ENCODE measurements around the gene ZNF367.

ZNF367 gene

DNA sequence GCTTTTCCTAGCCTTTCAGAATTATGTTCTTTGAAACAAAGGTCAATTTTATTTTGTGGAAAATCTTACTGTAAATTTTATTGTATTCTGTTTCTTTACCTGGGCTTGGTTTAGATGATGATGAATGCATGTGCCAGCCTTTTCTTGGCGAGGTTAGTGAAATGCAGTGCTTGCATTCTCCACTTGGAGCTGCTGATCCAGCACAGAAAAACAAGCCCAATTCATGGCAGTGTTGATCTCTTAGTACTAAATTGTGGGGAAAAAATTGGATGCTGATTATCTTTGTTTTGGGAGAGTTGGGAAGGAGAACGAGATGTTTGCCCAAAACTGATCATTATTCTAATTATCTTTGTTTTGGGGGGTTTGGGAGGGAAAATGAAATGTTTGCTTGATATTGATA, 35.5 kb upstream of the ZNF367 start:
- Histone ChIP-seq H3K4me1 (ENCODE audit: control insufficient read depth, insufficient read depth, low read length, poor library complexity, severe bottlenecking) (peaks cover 10% of the 10 kb centered on the region), H3K9me3 (ENCODE audit: control insufficient read depth, low read length) (no peaks in the 10 kb centered on the region), H3K27me3 (replicated peaks; ENCODE audit: control insufficient read depth, insufficient read depth, low read length, poor library complexity, severe bottlenecking) (no peaks in the 10 kb centered on the region), H3K27ac (ENCODE audit: insufficient read depth, low read length, poor library complexity, severe bottlenecking) (no peak overlapping the region), H3K36me3 (ENCODE audit: control insufficient read depth, insufficient read depth, low read length) (peaks cover 3% of the 10 kb centered on the region), H3K4me3 (ENCODE audit: insufficient read depth, low read depth, low read length, poor library complexity, severe bottlenecking) (no peak overlapping the region)
- no peak for DNase-seq

DNA sequence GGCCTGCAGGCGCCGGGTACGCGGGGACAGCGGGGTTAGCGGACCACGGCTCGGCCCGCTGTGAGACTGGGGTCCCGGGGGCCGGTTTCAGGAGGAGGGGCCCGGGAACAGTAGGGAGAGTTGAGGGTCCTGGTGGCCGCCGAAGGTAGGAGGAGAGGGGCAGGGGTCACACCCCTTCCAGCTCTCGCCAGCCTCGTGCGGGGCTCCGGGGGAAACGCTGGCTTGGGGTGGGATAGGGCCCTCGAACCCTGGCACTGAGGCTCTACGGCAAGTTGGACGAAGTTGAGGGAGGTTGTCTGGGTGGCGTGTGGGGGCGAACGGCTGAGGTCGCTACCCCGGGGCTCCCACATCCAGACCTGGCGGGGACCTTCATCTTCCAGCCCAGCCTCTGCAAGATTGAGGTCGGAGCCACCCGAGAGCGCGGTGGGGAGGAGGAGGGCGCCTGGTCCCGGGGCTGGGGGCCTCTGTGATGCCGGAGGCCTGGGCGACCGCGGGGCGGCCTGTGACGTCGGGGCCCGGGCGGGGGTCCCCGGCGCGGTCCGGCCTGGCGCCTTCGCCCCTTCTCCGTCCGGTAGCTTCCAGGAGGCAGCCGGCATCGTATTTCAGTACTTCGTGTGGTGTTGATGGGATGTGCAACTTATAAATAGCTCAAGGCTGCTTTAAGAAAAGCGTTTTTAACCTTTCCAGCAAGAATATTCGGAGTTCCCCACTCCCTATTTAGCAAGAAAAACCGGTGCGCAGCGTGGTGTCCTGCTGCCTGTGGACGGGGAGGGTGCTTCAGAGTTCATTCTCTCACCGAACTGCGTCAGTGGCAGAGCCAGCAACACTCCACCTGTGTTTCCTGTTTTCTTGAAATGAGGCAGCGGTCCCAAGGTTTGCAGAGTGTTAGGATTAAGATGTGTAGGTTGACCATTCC, 32.7 kb upstream of the ZNF367 start:
- peak overlapping the region; percentile 69 for H3K4me3 ChIP-seq (ENCODE audit: insufficient read depth, low read depth, low read length, poor library complexity, severe bottlenecking)
- peak overlapping the region; percentile 52 for H3K27ac ChIP-seq (ENCODE audit: insufficient read depth, low read length, poor library complexity, severe bottlenecking)
- H3K36me3 ChIP-seq (ENCODE audit: control insufficient read depth, insufficient read depth, low read length) = no peaks in the 10 kb centered on the region
- peaks cover 10% of the 10 kb centered on the region for H3K4me1 ChIP-seq (ENCODE audit: control insufficient read depth, insufficient read depth, low read length, poor library complexity, severe bottlenecking)
- no peaks in the 10 kb centered on the region for H3K9me3 ChIP-seq (ENCODE audit: control insufficient read depth, low read length)
- DNase-seq = peak; percentile 6 to 35 (median 29)
- H3K27me3 ChIP-seq (replicated peaks; ENCODE audit: control insufficient read depth, insufficient read depth, low read length, poor library complexity, severe bottlenecking) = no peaks in the 10 kb centered on the region

GRCh38 chr9:96449845-96450612, 31.9 kb upstream of the ZNF367 start, which contains the start of gene HABP4:
Gene HABP4, plus strand, starts transcription at chr9:96450169. Its CDS starts 111 bp downstream, at chr9:96450280.
- H3K4me1 ChIP-seq (ENCODE audit: control insufficient read depth, insufficient read depth, low read length, poor library complexity, severe bottlenecking) = peaks cover 10% of the 10 kb centered on the region
- peak within 1 kb of the TSS; percentile 59 for H3K27ac ChIP-seq (ENCODE audit: insufficient read depth, low read length, poor library complexity, severe bottlenecking)
- H3K27me3 ChIP-seq (replicated peaks; ENCODE audit: control insufficient read depth, insufficient read depth, low read length, poor library complexity, severe bottlenecking) = no peaks in the 10 kb centered on the region

GRCh38 chr9:96449523-96449844, 31.3 kb upstream of the ZNF367 start:
- peaks cover 10% of the 10 kb centered on the region for H3K4me1 ChIP-seq (ENCODE audit: control insufficient read depth, insufficient read depth, low read length, poor library complexity, severe bottlenecking)
- DNase-seq = no peak
- no peak overlapping the region for H3K27ac ChIP-seq (ENCODE audit: insufficient read depth, low read length, poor library complexity, severe bottlenecking)
- H3K36me3 ChIP-seq (ENCODE audit: control insufficient read depth, insufficient read depth, low read length) = no peaks in the 10 kb centered on the region
- H3K9me3 ChIP-seq (ENCODE audit: control insufficient read depth, low read length) = no peaks in the 10 kb centered on the region
- peak overlapping the region; percentile 27 for H3K4me3 ChIP-seq (ENCODE audit: insufficient read depth, low read depth, low read length, poor library complexity, severe bottlenecking)
- no peaks in the 10 kb centered on the region for H3K27me3 ChIP-seq (replicated peaks; ENCODE audit: control insufficient read depth, insufficient read depth, low read length, poor library complexity, severe bottlenecking)

More at GRCh38 chr9:96449845-96450612, 31.9 kb upstream of the ZNF367 start, which contains the start of gene HABP4:
- DNase-seq = peak; percentile 91 to 94 (median 91)
- peak within 1 kb of the TSS; percentile 69 for H3K4me3 ChIP-seq (ENCODE audit: insufficient read depth, low read depth, low read length, poor library complexity, severe bottlenecking)
- H3K9me3 ChIP-seq (ENCODE audit: control insufficient read depth, low read length) = no peaks in the 10 kb centered on the region
- no peaks in the 10 kb centered on the region for H3K36me3 ChIP-seq (ENCODE audit: control insufficient read depth, insufficient read depth, low read length)

DNA sequence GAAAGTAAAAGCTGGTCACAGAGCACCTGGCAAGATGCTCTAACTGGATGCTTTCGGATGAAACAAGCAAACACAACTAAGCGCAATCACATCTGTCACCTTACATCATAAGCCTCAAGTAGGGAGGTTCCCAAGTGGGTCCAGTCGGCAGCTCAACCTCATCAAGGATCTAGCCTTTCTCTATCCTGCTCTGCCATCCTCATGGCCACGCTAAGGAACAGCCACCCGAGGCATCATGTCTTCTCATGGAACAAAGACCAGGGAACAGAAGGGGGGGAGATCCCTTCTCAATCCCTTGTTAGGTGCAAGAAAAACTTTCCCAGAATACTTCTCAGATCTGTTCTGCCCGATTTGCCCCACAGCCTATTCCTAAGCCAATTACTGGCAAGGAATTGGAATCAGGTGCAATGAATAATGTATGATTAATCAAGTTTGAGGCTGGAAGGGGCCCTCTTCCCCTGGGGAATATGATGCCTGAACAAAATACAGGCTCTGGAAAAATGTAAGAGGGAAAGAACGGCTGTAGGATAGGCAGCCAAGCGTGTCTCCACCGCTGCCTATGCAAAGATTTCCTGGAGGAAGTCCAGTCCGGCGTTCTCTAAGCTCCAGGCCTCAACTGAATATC, 30.5 kb upstream of the ZNF367 start:
- no peaks in the 10 kb centered on the region for H3K36me3 ChIP-seq (ENCODE audit: control insufficient read depth, insufficient read depth, low read length)
- H3K9me3 ChIP-seq (ENCODE audit: control insufficient read depth, low read length) = no peaks in the 10 kb centered on the region
- H3K4me3 ChIP-seq (ENCODE audit: insufficient read depth, low read depth, low read length, poor library complexity, severe bottlenecking) = no peak overlapping the region
- no peak for DNase-seq
- H3K27ac ChIP-seq (ENCODE audit: insufficient read depth, low read length, poor library complexity, severe bottlenecking) = no peak overlapping the region
- no peaks in the 10 kb centered on the region for H3K27me3 ChIP-seq (replicated peaks; ENCODE audit: control insufficient read depth, insufficient read depth, low read length, poor library complexity, severe bottlenecking)
- peaks cover 7% of the 10 kb centered on the region for H3K4me1 ChIP-seq (ENCODE audit: control insufficient read depth, insufficient read depth, low read length, poor library complexity, severe bottlenecking)

GRCh38 chr9:96447406-96447805, 29.2 kb upstream of the ZNF367 start:
- Histone ChIP-seq H3K9me3 (ENCODE audit: control insufficient read depth, low read length) (no peaks in the 10 kb centered on the region), H3K4me3 (ENCODE audit: insufficient read depth, low read depth, low read length, poor library complexity, severe bottlenecking) (no peak overlapping the region), H3K27me3 (replicated peaks; ENCODE audit: control insufficient read depth, insufficient read depth, low read length, poor library complexity, severe bottlenecking) (no peaks in the 10 kb centered on the region), H3K36me3 (ENCODE audit: control insufficient read depth, insufficient read depth, low read length) (no peaks in the 10 kb centered on the region), H3K27ac (ENCODE audit: insufficient read depth, low read length, poor library complexity, severe bottlenecking) (no peak overlapping the region), H3K4me1 (ENCODE audit: control insufficient read depth, insufficient read depth, low read length, poor library complexity, severe bottlenecking) (peaks cover 6% of the 10 kb centered on the region)
- DNase-seq = no peak

GRCh38 chr9:96442491-96442890, 24.3 kb upstream of the ZNF367 start:
- DNase-seq = no peak
- Histone ChIP-seq H3K9me3 (ENCODE audit: control insufficient read depth, low read length) (no peaks in the 10 kb centered on the region), H3K4me3 (ENCODE audit: insufficient read depth, low read depth, low read length, poor library complexity, severe bottlenecking) (no peak overlapping the region), H3K4me1 (ENCODE audit: control insufficient read depth, insufficient read depth, low read length, poor library complexity, severe bottlenecking) (no peaks in the 10 kb centered on the region), H3K36me3 (ENCODE audit: control insufficient read depth, insufficient read depth, low read length) (no peaks in the 10 kb centered on the region), H3K27me3 (replicated peaks; ENCODE audit: control insufficient read depth, insufficient read depth, low read length, poor library complexity, severe bottlenecking) (no peaks in the 10 kb centered on the region), H3K27ac (ENCODE audit: insufficient read depth, low read length, poor library complexity, severe bottlenecking) (no peak overlapping the region)

GRCh38 chr9:96441798-96442445, 23.8 kb upstream of the ZNF367 start:
- Histone ChIP-seq H3K27ac (ENCODE audit: insufficient read depth, low read length, poor library complexity, severe bottlenecking) (no peak overlapping the region), H3K4me3 (ENCODE audit: insufficient read depth, low read depth, low read length, poor library complexity, severe bottlenecking) (no peak overlapping the region), H3K27me3 (replicated peaks; ENCODE audit: control insufficient read depth, insufficient read depth, low read length, poor library complexity, severe bottlenecking) (no peaks in the 10 kb centered on the region), H3K9me3 (ENCODE audit: control insufficient read depth, low read length) (no peaks in the 10 kb centered on the region), H3K4me1 (ENCODE audit: control insufficient read depth, insufficient read depth, low read length, poor library complexity, severe bottlenecking) (no peaks in the 10 kb centered on the region), H3K36me3 (ENCODE audit: control insufficient read depth, insufficient read depth, low read length) (no peaks in the 10 kb centered on the region)
- no peak for DNase-seq

- H3K27ac ChIP-seq (ENCODE audit: insufficient read depth, low read length, poor library complexity, severe bottlenecking) = no peak overlapping the region
- DNase-seq = no peak
- no peaks in the 10 kb centered on the region for H3K36me3 ChIP-seq (ENCODE audit: control insufficient read depth, insufficient read depth, low read length)
- no peaks in the 10 kb centered on the region for H3K4me1 ChIP-seq (ENCODE audit: control insufficient read depth, insufficient read depth, low read length, poor library complexity, severe bottlenecking)
- H3K9me3 ChIP-seq (ENCODE audit: control insufficient read depth, low read length) = no peaks in the 10 kb centered on the region
- no peak overlapping the region for H3K4me3 ChIP-seq (ENCODE audit: insufficient read depth, low read depth, low read length, poor library complexity, severe bottlenecking)
- no peaks in the 10 kb centered on the region for H3K27me3 ChIP-seq (replicated peaks; ENCODE audit: control insufficient read depth, insufficient read depth, low read length, poor library complexity, severe bottlenecking)
These were observed 22.6 kb upstream of the ZNF367 start for GRCh38 chr9:96440671-96441199.
